Measurements from ENCODE around the gene MPP3.

The MPP3 gene

GRCh38 chr17:43832976-43833829, at the start of gene MPP3:
Gene MPP3, minus strand, starts transcription at chr17:43833146. Its CDS starts 1,240 bp downstream, at chr17:43831906.
- TF ChIP-seq CTCF (IDR thresholded peaks at IDR 0.05; ENCODE audit: borderline replicate concordance, control extremely low read depth, extremely low read depth, insufficient read depth, missing control alignments): no peak
- DNase-seq (ENCODE audit: low spot score): peak; percentile 72
- in situ Hi-C loops (cut with MboI; ENCODE audit: low sequenced_read_pairs, unreplicated experiment): no loop called here

DNA sequence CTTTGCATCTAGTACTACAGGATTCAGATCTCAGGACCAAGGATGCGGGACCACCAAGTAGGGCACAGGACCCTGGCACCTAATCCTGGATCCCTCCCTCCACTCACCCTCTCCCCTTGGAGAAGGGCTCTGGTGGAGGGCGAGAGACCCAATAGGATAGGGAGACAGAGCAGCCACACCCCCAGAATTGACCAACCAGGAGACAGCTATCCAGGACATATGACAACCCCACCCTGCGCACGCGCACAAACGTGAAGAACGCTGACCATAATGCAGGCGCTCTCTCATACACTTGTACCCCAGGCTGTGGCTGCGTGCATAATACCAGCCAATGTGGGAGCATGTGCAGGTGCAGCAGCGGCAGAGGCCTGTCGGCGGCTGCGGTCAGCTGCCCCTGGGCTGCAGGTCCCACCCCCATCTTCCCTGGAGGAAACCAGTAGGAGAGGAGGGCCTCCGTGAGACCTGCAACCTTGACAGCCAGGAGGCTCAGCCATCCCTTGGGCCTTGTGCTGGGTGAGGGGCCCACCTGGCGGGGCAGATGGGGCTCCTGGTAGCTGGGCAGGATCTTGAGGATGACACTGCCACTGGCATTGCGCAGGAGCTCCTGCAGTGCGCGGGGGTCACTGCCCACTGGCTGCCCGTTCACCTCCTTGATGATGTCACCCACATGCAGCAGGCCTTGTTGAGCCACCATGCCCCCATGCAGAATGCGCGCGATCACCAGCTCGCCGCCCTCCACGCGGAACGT, 49.0 kb upstream of the MPP3 start:
- in situ Hi-C loops (cut with MboI; ENCODE audit: low sequenced_read_pairs, unreplicated experiment): loop anchor here (10.0 kb wide), 1 partner anchor 113 kb away; no protein-coding TSS in a partner anchor
- no peak for TF ChIP-seq CTCF (IDR thresholded peaks at IDR 0.05; ENCODE audit: borderline replicate concordance, control extremely low read depth, extremely low read depth, insufficient read depth, missing control alignments)
- DNase-seq (ENCODE audit: low spot score): no peak

- TF ChIP-seq CTCF (IDR thresholded peaks at IDR 0.05; ENCODE audit: borderline replicate concordance, control extremely low read depth, extremely low read depth, insufficient read depth, missing control alignments): no peak
- no peak for DNase-seq (ENCODE audit: low spot score)
- in situ Hi-C loops (cut with MboI; ENCODE audit: low sequenced_read_pairs, unreplicated experiment): loop anchor here (10.0 kb wide), 1 partner anchor 114 kb away; no protein-coding TSS in a partner anchor
Measured at GRCh38 chr17:43881181-43881580, 48.2 kb upstream of the MPP3 start.

- in situ Hi-C loops (cut with MboI; ENCODE audit: low sequenced_read_pairs, unreplicated experiment): loop anchor here (10.0 kb wide), 1 partner anchor 114 kb away; no protein-coding TSS in a partner anchor
- TF ChIP-seq CTCF (IDR thresholded peaks at IDR 0.05; ENCODE audit: borderline replicate concordance, control extremely low read depth, extremely low read depth, insufficient read depth, missing control alignments): peak; percentile 64
- peak; percentile 83 for DNase-seq (ENCODE audit: low spot score)
Measured at GRCh38 chr17:43880420-43880991, 47.6 kb upstream of the MPP3 start.

DNA sequence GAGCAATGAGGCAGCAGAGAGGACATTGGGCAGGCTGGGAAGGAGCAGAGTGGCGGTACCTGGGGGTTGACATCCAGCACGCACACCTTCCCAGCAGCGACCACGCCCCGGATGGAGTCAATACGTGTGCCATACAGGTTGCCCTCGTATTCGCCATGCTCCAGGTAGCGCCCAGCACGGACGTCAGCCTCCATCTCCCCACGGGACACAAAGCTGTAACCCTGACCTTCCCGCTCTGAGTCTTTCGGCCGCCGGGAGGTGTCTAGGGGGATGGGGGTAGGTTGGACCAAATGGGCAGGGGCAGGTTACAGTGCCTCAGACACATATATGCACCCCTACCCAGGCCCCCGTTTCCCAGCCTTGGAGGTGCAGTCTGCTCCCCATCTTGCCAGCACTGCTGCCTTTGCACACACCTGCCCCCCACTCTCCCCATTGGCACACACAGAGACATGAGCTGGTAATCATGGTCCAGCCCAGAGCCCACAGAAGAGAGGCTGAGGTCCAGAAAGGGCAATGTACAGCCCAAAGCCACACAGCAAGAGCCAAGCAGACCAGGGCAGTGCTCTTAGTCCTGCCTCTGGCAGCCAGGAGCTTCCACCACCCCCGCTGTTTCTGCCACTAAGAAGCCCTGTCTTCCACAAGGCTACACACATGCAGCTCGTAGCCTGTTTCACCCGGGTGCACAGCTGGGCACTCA, 46.9 kb upstream of the MPP3 start:
- in situ Hi-C loops (cut with MboI; ENCODE audit: low sequenced_read_pairs, unreplicated experiment): loop anchor here (10.0 kb wide), 1 partner anchor 115 kb away; no protein-coding TSS in a partner anchor
- TF ChIP-seq CTCF (IDR thresholded peaks at IDR 0.05; ENCODE audit: borderline replicate concordance, control extremely low read depth, extremely low read depth, insufficient read depth, missing control alignments): no peak
- DNase-seq (ENCODE audit: low spot score): no peak

Measured in GM13976 (cell line).